H1 (cell line): ENCODE data around the gene DCP1A. TPM values are rescaled to one million over a fixed set of nuclear protein-coding genes. Genes with fewer than 3 reads are reported as not detected.
A peak's percentile ranks its signal among the peaks of the same experiment; 100 is the strongest.

Experiments
- CTCF ChIA-PET: fragments of 300-600 bp; sonication (Branson Sonifier 250); formaldehyde crosslinking; loops from one replicate; lab custom pipeline; 2021; ENCODE audit not compliant: partially characterized antibody; lab: Charles Lee
- POLR2A ChIA-PET: fragments of 300-600 bp; sonication (Branson Sonifier 250); formaldehyde crosslinking; loops from one replicate; lab custom pipeline; 2021; ENCODE audit warnings: inconsistent platforms; ENCODE audit not compliant: partially characterized antibody; lab: Charles Lee
- DNase-seq, 2 experiments: peaks; one replicate each; pipeline versions ENCODE4 v3.0.0 to v3.0.0-alpha.2; 2010 to 2022; ENCODE audit warnings: low spot score in 2 of 2, low read depth in 1 of 2, mixed read lengths in 1 of 2
- FAIRE-seq: peaks from 2 replicates; lab custom pipeline; 2011; peaks lifted over from hg19 to GRCh38; lab: Jason Lieb, UNC
- H2AFZ ChIP-seq: 2 replicates; pipeline ENCODE4 v1.8.1; 2012; ENCODE audit warnings: low read length, inconsistent platforms
- H2AK5ac ChIP-seq: 2 replicates; pipeline ENCODE4 v1.6.1; 2013; ENCODE audit warnings: low read depth, low read length
- H2BK120ac ChIP-seq: replicated peaks from 2 replicates; pipeline ENCODE3; 2013; ENCODE audit warnings: low read depth, low read length, inconsistent platforms
- H2BK12ac ChIP-seq: 2 replicates; pipeline ENCODE4 v1.6.1; 2013; ENCODE audit warnings: low read depth, low read length
- H2BK15ac ChIP-seq: 2 replicates; pipeline ENCODE4 v1.6.1; 2013; ENCODE audit warnings: low read length
- H2BK20ac ChIP-seq: 2 replicates; pipeline ENCODE4 v1.6.1; 2013; ENCODE audit warnings: low read length
- H2BK5ac ChIP-seq: 2 replicates; pipeline ENCODE4 v1.6.1; 2013; ENCODE audit warnings: low read depth, low read length
- H3K14ac ChIP-seq: 2 replicates; pipeline ENCODE4 v1.6.1; 2013; ENCODE audit warnings: inconsistent platforms; ENCODE audit not compliant: insufficient read length
- H3K18ac ChIP-seq: 2 replicates; pipeline ENCODE4 v1.6.1; 2013; ENCODE audit warnings: low read length; ENCODE audit errors: extremely low read depth
- H3K23ac ChIP-seq: 2 replicates; pipeline ENCODE4 v1.6.1; 2013; ENCODE audit warnings: inconsistent platforms; ENCODE audit not compliant: insufficient read length
- H3K23me2 ChIP-seq: 2 replicates; pipeline ENCODE4 v1.6.1; 2013; ENCODE audit warnings: low read depth, low read length
- H3K27ac ChIP-seq: 2 replicates; pipeline ENCODE4 v1.6.1; 2011; ENCODE audit warnings: low read depth, low read length, inconsistent platforms
- H3K27me3 ChIP-seq, 4 experiments: replicated peaks in 1 of 4; 1 replicate in 1 of 4; 2 replicates in 3 of 4; pipeline versions ENCODE4 v1.6.1 to v1.8.1; 2011 to 2013; ENCODE audit warnings: low read length in 3 of 4, mild to moderate bottlenecking in 3 of 4, inconsistent platforms in 2 of 4, mixed read lengths in 2 of 4, moderate library complexity in 1 of 4; ENCODE audit not compliant: control insufficient read depth in 3 of 4, insufficient read depth in 3 of 4; ENCODE audit errors: extremely low read depth in 1 of 4
- H3K36me3 ChIP-seq, 4 experiments: 2 replicates each; pipeline versions ENCODE4 v1.6.1 to v1.8.1; 2011 to 2013; ENCODE audit warnings: mild to moderate bottlenecking in 4 of 4, low read length in 3 of 4, moderate library complexity in 2 of 4, control low read depth in 1 of 4, inconsistent platforms in 1 of 4; ENCODE audit not compliant: insufficient read depth in 4 of 4, control insufficient read depth in 2 of 4
- H3K4ac ChIP-seq: replicated peaks from 2 replicates; pipeline ENCODE3; 2013; ENCODE audit warnings: low read length, low read depth, mixed read lengths, inconsistent platforms; ENCODE audit not compliant: insufficient read length
- H3K4me1 ChIP-seq, 4 experiments: replicated peaks in 1 of 4; 1 replicate in 1 of 4; 2 replicates in 3 of 4; pipeline versions ENCODE4 v1.6.1 to v1.8.1; 2011 to 2013; ENCODE audit warnings: low read length in 3 of 4, inconsistent platforms in 2 of 4, mixed read lengths in 1 of 4; ENCODE audit not compliant: insufficient read depth in 4 of 4, control insufficient read depth in 3 of 4
- H3K4me2 ChIP-seq, 2 experiments: 2 replicates each; pipeline versions ENCODE4 v1.6.1 to v1.8.1; 2011 to 2013; ENCODE audit warnings: low read depth in 2 of 2, low read length in 2 of 2, control low read depth in 1 of 2, inconsistent platforms in 1 of 2, mild to moderate bottlenecking in 1 of 2; ENCODE audit not compliant: insufficient read depth in 1 of 2
- H3K4me3 ChIP-seq, 4 experiments: fragments of 200-600, 300-600 bp in 1 of 4; sonication (generic), shearing (Covaris generic), sonication (Bioruptor Twin) in 1 of 4; 2 replicates each; pipeline versions ENCODE4 v1.5.1 to v1.8.1; 2011 to 2016; ENCODE audit warnings: low read length in 4 of 4, low read depth in 3 of 4, control low read depth in 2 of 4, inconsistent platforms in 2 of 4, mild to moderate bottlenecking in 2 of 4, mixed read lengths in 1 of 4, moderate library complexity in 1 of 4; ENCODE audit not compliant: insufficient read depth in 2 of 4; ENCODE audit errors: extremely low read depth in 1 of 4
- H3K56ac ChIP-seq: replicated peaks from 2 replicates; pipeline ENCODE3; 2013; ENCODE audit warnings: low read depth, mild to moderate bottlenecking, mixed read lengths, low read length, inconsistent platforms; ENCODE audit not compliant: insufficient read length
- H3K79me1 ChIP-seq: 2 replicates; pipeline ENCODE4 v1.6.1; 2013; ENCODE audit warnings: low read depth, low read length, control low read depth
- H3K79me2 ChIP-seq, 2 experiments: 2 replicates each; pipeline versions ENCODE4 v1.6.1 to v1.8.1; 2012 to 2013; ENCODE audit warnings: low read length in 2 of 2, mild to moderate bottlenecking in 2 of 2, inconsistent platforms in 1 of 2; ENCODE audit not compliant: insufficient read depth in 2 of 2, control insufficient read depth in 1 of 2
- H3K9ac ChIP-seq, 4 experiments: replicated peaks in 1 of 4; 1 replicate in 1 of 4; 2 replicates in 3 of 4; pipeline versions ENCODE4 v1.6.1 to v1.8.1; 2011 to 2013; ENCODE audit warnings: low read depth in 3 of 4, low read length in 3 of 4, control low read depth in 2 of 4, mild to moderate bottlenecking in 2 of 4, moderate library complexity in 2 of 4, inconsistent platforms in 1 of 4; ENCODE audit errors: extremely low read depth in 1 of 4
- H3K9me3 ChIP-seq, 2 experiments: 2 replicates each; pipeline versions ENCODE4 v1.6.1 to v1.8.1; 2012 to 2013; ENCODE audit warnings: mild to moderate bottlenecking in 2 of 2, moderate library complexity in 2 of 2, control low read depth in 1 of 2, inconsistent platforms in 1 of 2, low read depth in 1 of 2, low read length in 1 of 2, mixed read lengths in 1 of 2; ENCODE audit not compliant: insufficient read depth in 2 of 2
- H4K20me1 ChIP-seq, 2 experiments: replicated peaks in 1 of 2; 2 replicates each; pipeline versions ENCODE3 to v1.8.1; 2011 to 2013; ENCODE audit warnings: inconsistent platforms in 2 of 2, low read length in 2 of 2, mild to moderate bottlenecking in 1 of 2; ENCODE audit not compliant: insufficient read depth in 2 of 2, control insufficient read depth in 1 of 2
- H4K5ac ChIP-seq: 2 replicates; pipeline ENCODE4 v1.6.1; 2013; ENCODE audit warnings: low read length, low read depth, mixed read lengths, inconsistent platforms; ENCODE audit not compliant: insufficient read length
- H4K8ac ChIP-seq: 2 replicates; pipeline ENCODE4 v1.8.0; 2013; ENCODE audit warnings: mild to moderate bottlenecking, moderate library complexity, low read length, inconsistent platforms; ENCODE audit not compliant: insufficient read depth; ENCODE audit errors: extremely low read depth
- H4K91ac ChIP-seq: replicated peaks from 2 replicates; pipeline ENCODE3; 2013; ENCODE audit warnings: low read length, mixed read lengths, inconsistent platforms; ENCODE audit not compliant: insufficient read length
- MAFK ChIP-seq: IDR thresholded peaks from 2 replicates; pipeline ENCODE4 v1.6.1; 2012; ENCODE audit warnings: low read depth, mild to moderate bottlenecking, improper control_type of control experiment, low read length
- WGBS, 2 experiments: shearing (Covaris generic) in 1 of 2; methylation state at CpG; one replicate each; pipeline versions ENCODE4 v1.1.6 to v1.1.7; 2013 to 2015; ENCODE audit warnings: low lambda C conversion rate in 2 of 2, mixed read lengths in 2 of 2, inconsistent platforms in 1 of 2, low coverage in 1 of 2, missing lambda C conversion rate in 1 of 2; ENCODE audit not compliant: insufficient replicate concordance in 2 of 2, insufficient coverage in 1 of 2, insufficient read length in 1 of 2; ENCODE audit errors: extremely low coverage in 1 of 2, missing lambda C conversion rate in 1 of 2; 5-methylcytosine and 5-hydroxymethylcytosine counted together
- polyA plus RNA-seq, 7 experiments: library from polyadenylated mRNA; depleted of rRNA in 3 of 7; stranded (reverse) in 5 of 7; unstranded in 2 of 7; fragments of >200 nt in 5 of 7; fragments of 200-250 nt in 2 of 7; gene quantifications; 1 replicate in 5 of 7; 2 replicates in 1 of 7; 4 replicates in 1 of 7; pipeline versions ENCODE4 v1.2.1 to v1.2.3, GENCODE V29; 2011 to 2013; ENCODE audit warnings: missing spikeins in 2 of 7, mixed read lengths in 2 of 7
- total RNA-seq: library from RNA; stranded (reverse); fragmentation: NEBNext Ultra II Directional; extraction: Animal tissue kit (Norgen Biotek cat#: 25700); gene quantifications from 2 replicates; pipeline ENCODE4 v1.2.1, GENCODE V29; 2021

DCP1A gene
- total and polyA plus RNA-seq, 2 of the 8 experiments (the other 6 are each of a cell fraction or from before 2014, with no cell fraction given) = 13.2 to 15.9 TPM

- Histone ChIP-seq H3K4me2 (no peak overlapping the region), H2BK20ac (no peak overlapping the region), H3K79me1 (no peaks in the 10 kb centered on the region), H4K5ac (no peak overlapping the region), H3K23ac (no peak overlapping the region), H3K9ac (no peak overlapping the region), H3K4ac (no peak overlapping the region), H3K9me3 (no peaks in the 10 kb centered on the region), H3K56ac (no peak overlapping the region), H3K14ac (no peak overlapping the region), H2AK5ac (no peak overlapping the region), H2BK15ac (no peak overlapping the region), H2BK120ac (no peak overlapping the region), H3K27ac (no peak overlapping the region), H3K27me3 (no peaks in the 10 kb centered on the region), H2AFZ (no peak overlapping the region), H3K23me2 (no peaks in the 10 kb centered on the region), H4K20me1 (no peaks in the 10 kb centered on the region), H3K79me2 (no peaks in the 10 kb centered on the region), H3K18ac (no peak overlapping the region), H3K4me3 (no peak overlapping the region), H2BK5ac (no peak overlapping the region), H4K91ac (no peak overlapping the region), H4K8ac (peak overlapping the region; percentile 73; the same call in 1 of the 2 replicates), H2BK12ac (no peak overlapping the region; the same call in 1 of the 2 replicates), H3K4me1 (no peaks in the 10 kb centered on the region), H3K36me3 (peaks cover 0 to 13% (median 1%) of the 10 kb centered on the region in 4 experiments; a peak in 4 of 8 replicates)
- no peak for FAIRE-seq
- WGBS, 2 experiments = 93% methylated on average over 8 of the region's 8 CpGs; no CpG with 5 or more reads in 1 of the 2 experiments
- ChIA-PET POLR2A (interaction anchor here (1.2 to 2.3 kb wide), 2 partner anchors 18 to 39 kb away, joined by 4 to 7 read pairs; no protein-coding TSS in a partner anchor), CTCF (interaction anchor here (0.9 to 1.6 kb wide), 2 partner anchors 9 to 74 kb away, joined by 3 to 5 read pairs; no protein-coding TSS in a partner anchor)
- no peak for TF ChIP-seq MAFK
- no peak for DNase-seq
Measured at GRCh38 chr3:53293867-53294266, 53.5 kb downstream of the DCP1A start.
